NAMALWA (cell line): ENCODE data around the gene SLC20A1.
"Not testable (repeated sequence)": the region's sequence is repeated elsewhere in the genome, so short reads cannot be mapped to it uniquely, and the experiment has no call there.

ENCODE experiments used
- DNase-seq: peaks from one replicate; pipeline ENCODE4 v3.0.0-alpha.2; 2015; ENCODE audit warnings: low spot score

The SLC20A1 gene, protein sequence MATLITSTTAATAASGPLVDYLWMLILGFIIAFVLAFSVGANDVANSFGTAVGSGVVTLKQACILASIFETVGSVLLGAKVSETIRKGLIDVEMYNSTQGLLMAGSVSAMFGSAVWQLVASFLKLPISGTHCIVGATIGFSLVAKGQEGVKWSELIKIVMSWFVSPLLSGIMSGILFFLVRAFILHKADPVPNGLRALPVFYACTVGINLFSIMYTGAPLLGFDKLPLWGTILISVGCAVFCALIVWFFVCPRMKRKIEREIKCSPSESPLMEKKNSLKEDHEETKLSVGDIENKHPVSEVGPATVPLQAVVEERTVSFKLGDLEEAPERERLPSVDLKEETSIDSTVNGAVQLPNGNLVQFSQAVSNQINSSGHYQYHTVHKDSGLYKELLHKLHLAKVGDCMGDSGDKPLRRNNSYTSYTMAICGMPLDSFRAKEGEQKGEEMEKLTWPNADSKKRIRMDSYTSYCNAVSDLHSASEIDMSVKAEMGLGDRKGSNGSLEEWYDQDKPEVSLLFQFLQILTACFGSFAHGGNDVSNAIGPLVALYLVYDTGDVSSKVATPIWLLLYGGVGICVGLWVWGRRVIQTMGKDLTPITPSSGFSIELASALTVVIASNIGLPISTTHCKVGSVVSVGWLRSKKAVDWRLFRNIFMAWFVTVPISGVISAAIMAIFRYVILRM

DNA sequence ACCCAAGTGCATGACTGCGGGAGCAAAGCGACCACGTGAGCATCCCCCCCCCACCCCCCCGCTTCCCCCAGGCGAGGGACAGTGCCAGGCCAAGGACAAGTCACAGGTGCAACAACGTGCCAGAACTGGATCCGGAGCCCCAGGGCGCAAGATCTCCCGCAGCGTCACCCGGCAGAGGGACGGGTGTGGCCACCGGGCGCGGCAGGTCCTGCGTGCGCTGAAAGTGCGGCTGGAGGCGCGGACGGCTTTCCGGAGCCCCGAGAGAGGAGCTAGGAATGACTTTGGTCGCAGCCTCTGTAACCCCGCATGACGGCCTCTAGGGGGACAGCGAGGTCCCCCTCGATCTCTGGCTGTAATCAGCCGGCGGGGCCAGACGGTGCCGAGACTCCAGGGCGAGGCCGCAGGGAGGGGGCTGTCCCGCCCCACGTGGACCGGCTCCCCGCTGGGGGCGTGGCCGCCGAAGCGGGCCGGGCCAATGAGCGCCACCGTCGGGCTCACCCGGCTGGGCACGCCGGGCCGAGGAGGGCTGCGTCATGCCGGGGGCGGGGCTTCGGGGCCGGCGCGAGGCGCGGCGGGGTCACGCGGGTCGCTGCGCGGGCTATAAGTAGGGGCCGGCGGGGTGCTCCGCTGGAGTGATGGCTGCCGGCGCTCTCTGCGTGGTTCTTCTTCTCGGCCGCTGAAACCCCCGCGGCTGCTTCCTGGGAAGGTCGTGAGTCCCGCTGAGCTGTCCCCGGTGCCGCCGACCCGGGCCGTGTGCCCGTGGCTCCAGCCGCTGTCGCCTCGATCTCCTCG, at the start of gene SLC20A1:
SLC20A1 (plus strand) TSS at position 630 of the 792 bp plus-strand sequence. CDS start 890 bp downstream, outside the sequence.
- DNase-seq = peak; percentile 98

DNA sequence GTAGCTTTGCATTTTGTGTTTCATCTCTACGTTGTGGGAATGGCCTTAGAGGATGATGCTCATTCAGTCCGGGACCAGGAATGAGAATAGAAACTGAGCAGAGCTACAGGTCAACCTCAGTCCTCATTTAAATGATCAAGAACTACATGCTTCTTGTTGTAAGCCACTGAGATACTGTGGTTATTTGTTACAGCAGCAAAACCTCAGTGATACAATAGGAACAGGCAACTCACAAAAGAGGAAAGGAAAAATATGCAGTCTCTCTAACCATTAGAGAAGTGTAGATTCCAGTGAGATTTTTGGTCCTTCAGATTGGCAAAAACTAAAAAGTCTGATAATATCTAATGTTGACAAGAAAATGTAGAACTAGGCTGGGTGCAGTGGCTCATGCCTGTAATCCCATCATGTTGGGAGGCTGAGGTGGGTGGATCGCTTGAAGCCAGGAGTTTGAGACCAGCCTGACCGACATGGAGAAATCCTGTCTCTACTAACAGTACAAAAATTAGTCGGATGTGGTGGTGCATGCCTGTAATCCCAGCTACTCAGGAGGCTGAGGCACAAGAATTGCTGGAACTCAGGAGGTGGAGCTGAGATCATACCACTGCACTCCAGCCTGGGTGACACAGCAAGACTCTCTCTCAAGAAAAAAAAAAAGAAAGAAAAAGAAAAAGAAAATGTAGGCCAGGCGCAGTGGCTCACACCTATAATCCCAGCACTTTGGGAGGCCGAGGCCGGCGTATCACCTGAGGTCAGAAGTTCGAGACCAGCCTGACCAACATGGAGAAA, 48.0 kb upstream of the SLC20A1 start:
- no peak for DNase-seq

DNA sequence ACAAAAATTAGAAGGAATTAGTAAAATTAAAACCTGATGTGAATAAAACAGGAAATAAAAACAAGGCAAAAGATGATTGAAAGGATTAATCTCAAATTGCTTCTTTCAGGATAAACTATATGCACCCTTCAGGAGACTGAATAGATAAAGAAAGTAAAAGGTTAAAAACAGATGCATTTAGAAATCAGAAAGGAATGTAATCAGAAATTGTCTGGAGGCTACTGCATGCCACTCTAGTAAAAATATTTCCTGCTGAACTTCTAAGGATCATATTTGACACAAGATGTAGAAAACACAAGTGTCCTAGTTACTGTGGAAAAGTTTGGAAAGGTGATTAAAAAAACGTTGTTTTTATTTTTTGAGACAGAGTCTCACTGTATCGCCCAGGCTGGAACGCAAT, 45.1 kb upstream of the SLC20A1 start:
- no peak for DNase-seq

DNA sequence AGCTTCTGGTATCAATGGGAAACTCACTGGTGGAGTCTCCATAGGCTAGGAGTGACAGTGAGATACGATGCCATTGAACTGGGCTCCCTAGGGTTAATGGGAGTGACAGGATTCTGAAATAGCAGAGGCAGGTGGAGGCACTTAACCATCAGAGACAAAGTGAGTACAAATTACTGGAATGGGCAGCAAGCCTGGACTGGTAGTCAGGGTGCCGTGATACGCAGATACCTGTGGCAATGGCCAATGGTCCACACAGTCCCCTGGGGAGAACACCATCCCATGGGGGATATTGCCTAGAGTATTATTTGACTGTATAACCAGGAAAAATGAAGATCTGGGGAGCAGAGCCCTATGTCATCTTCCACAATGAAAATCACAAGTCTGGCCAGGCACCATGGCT, 44.0 kb upstream of the SLC20A1 start:
- DNase-seq = no peak

DNA sequence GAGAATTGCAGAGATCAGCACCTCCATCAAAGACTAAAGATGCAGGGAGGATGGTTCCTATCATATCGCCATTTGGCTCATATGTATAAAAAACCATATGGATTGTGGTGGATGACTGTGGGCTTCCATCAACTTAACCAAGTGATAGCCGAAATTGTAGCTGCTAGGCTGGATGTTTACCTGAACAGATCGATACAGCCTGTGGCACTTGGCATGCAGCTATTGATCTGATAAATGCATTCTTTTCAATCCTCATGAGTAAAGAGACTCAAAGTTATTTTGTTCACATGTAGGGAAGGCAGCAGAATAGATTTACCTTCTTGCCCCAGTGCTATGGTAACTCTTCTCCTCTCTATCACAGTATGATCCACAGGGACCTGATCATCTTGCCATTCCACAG, 42.8 kb upstream of the SLC20A1 start:
- no peak for DNase-seq

DNA sequence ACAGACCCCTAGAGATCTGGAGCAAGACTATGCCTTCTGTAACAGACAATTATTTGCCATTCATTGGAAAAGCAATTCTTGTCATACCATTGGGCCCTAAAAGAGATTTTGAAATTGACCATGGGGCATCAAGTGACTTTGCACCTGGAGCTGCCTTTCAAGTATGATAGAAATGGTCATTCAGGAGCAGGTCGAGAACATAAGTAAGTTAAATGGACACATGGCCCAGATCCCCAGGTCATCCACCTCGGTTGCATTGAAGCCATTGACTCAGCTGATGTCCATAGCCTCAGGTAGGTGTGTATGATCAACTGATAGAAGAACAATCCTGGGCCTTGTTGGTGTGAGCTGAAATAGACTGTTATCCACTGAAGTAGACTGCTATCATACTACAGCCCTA, 42.0 kb upstream of the SLC20A1 start:
- no peak for DNase-seq

DNA sequence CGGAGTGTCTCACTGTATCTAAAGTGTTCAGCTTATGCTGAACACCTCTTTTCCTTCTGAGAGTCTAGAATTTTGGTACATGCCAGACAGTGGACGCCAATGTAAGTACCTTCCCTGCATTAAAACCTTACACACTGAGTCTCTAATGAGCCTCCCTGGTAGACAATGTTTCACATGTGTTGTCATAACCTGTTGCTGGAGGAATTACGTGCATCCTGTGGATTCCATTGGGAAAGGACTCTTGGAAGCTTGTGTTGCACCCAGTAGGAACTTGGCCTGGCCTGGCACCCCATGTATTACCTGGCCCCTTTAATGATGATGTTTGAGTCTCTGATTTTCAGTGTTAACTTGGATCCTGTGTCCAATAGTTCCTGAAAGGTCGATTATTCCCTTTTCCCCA, 40.8 kb upstream of the SLC20A1 start:
- no peak for DNase-seq

DNA sequence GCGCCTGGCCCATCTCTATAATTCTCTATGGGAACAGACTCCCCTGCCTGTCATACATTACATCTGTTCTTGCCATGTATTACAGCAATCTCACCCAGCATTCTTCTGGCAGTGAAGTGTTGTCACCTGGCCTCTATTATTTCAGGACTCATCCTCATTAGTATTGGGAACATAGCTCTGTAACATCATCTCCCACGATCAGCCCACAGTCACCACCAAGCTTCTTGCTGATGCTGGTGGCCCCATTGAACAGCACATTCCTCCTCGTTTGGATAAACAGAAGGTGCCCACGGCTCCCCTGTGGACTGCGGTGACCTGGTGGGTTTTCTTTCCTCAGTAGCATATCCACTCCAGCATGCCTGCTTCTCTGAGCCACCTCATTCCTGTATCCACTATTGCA, 39.8 kb upstream of the SLC20A1 start:
- no peak for DNase-seq

DNA sequence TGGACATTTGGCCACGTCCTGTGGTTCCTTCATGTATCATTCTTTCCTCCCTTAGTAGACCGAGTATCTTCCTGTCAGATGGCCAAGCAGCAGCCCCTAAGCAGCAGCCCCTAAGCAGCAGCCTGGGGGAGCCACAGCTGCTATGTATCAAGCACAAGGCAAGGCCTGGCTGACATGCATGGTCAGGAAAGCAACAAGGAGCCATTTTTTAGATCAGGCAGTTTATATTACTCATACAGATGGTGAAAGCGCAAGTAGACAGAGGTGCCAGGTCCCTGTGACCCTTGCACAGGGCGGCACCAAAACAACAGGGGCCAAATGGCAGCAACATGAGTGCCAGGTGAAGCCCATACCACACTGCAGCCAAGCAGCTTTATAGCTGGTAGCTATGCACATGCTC, 39.2 kb upstream of the SLC20A1 start:
- no peak for DNase-seq

DNA sequence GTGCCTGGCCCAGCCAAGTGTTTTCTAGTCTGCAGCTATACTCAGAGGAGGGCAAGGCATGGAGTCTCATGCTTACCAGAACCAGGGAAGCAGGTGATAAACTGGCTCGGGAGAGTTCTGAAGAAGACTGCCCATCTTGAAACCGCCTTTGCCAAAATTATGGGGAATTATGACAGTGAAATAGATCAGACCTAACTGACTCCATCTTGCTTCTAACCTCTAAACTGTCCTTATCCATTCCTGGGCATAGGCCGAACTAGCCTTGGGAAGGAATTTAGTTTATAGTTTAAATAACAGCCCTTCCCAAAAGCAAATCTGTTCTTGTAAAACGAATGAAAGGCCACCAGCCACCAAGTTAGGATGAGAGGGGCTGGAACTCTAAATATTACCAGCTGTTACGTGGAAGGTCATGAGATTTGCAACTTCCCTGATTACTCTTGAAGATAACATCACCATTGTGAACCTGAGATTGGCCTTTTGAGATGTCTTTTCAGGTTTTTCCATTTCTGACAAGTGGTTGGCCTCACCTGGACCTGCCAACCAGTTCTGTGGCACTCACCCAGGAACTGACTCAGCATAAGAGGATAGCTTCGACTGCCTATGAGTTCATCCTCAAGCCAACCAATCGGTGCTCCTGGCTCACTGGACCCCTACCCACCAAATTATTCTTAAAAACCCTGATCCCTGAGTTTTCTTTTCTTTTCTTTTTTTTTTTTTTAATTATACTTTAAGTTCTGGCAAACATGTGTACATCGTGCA, 37.9 kb upstream of the SLC20A1 start:
- DNase-seq = no peak

DNA sequence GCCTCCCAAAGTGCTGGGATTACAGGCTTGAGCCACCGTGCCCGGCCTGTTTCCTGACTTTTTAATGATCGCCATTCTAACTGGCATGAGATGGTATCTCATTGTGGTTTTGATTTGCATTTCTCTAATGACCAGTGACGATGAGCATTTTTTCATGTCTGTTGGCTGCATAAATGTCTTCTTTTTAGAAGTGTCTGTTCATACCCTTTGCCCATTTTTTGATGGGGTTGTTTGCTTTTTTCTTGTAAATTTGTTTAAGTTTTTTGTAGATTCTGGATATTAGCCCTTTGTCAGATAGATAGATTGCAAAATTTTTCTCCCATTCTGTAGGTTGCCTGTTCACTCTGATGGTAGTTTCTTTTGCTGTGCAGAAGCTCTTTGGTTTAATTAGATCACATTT, 36.4 kb upstream of the SLC20A1 start:
- not testable (repeated sequence) for DNase-seq

DNA sequence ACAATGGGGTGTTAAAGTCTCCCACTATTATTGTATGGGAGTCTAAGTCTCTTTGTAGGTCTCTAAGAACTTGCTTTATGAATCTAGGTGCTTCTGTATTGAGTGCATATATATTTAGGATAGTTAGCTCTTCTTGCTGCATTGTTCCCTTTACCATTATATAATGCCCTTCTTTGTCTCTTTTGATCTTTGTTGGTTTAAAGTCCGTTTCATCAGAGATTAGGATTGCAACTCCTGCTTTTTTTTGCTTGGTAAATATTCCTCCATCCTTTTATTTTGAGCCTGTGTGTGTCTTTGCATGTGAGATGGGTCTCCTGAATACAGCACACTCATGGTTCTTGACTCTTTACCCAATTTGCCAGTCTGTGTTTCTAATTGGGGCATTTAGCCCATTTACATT, 33.5 kb upstream of the SLC20A1 start:
- not testable (repeated sequence) for DNase-seq

DNA sequence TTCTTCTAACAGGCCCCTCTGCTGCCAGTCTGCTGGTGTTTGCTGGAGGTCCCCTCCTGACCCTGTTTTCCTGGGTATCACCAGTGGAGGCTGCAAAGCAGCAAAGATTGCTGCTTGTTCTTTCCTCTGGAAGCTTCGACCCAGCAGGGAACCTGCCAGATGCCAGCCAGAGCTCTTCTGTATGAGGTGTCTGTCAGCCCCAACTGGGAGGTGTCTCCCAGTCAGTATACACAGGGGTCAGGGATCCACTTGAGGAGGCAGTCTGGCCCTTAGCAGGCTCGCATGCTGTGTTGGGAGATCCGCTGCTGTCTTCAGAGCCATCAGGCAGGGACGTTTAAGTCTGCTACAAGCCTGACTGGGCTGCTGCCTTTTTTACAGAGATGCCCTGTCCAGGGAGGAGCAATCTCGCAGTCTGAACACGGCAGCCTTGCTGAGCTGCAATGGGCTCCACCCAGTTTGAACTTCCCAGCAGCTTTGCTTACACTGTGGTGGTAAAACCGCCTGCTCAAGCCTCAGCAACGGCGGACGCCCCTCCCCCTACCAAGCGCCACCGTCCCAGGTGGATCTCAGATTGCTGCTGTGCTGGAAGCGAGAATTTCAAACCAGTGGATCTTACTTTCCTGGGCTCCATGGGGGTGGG, 31.4 kb upstream of the SLC20A1 start:
- no peak for DNase-seq

DNA sequence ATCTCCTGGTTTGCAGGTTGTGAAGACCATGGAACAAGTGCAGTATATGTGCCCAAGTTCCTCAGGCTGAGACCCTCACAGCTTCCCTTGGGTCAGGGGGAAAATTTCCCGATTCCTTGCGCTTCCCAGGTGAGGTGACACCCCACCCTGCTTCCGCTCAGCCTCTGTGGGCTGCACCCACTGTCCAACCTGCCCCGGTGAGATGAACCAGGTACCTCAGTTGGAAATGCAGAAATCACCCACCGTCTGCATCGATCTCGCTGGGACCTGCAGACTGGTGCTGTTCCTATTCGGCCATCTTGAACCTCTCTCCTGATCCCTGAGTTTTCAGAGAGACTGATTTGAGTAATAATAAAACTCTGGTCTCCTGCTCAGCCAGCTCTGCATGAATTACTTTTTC, 30.7 kb upstream of the SLC20A1 start:
- DNase-seq = no peak

DNA sequence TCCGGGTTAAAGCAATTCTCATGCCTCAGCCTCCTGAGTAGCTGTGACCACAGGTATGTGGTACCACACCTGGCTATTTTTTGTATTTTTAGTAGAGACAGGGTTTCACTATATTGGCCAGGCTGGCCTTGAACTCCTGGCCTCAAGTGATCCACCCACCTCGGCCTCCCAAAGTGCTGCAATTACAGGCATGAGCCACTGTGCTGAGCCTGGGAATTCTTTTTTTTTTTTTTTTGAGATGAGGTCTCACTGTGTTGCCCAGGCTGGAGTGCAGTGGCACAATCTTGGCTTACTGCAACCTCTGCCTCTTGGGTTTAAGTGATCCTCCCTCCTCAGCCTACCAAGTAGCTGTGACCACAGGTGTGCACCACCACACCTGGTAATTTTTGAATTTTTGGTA, 29.9 kb upstream of the SLC20A1 start:
- not testable (repeated sequence) for DNase-seq

DNA sequence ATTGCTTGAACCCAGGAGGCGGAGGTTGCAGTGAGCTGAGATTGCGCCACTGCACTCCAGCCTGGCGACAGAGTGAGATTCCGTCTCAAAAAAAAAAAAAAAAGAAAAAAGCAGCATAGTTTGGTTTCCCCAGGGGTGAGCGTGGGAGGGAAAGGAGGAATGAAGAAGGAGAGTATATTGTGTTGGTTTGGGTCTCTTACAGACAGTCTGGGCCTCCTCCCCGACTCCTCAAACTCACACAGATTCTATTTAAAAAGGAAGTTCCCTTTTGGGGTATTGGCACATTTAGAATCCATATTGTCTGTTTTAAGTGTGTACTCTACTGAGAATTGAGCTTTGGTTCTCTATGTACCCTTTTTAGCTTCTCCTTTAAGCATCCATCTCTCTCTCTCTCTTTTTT, 27.4 kb upstream of the SLC20A1 start:
- DNase-seq = no peak

DNA sequence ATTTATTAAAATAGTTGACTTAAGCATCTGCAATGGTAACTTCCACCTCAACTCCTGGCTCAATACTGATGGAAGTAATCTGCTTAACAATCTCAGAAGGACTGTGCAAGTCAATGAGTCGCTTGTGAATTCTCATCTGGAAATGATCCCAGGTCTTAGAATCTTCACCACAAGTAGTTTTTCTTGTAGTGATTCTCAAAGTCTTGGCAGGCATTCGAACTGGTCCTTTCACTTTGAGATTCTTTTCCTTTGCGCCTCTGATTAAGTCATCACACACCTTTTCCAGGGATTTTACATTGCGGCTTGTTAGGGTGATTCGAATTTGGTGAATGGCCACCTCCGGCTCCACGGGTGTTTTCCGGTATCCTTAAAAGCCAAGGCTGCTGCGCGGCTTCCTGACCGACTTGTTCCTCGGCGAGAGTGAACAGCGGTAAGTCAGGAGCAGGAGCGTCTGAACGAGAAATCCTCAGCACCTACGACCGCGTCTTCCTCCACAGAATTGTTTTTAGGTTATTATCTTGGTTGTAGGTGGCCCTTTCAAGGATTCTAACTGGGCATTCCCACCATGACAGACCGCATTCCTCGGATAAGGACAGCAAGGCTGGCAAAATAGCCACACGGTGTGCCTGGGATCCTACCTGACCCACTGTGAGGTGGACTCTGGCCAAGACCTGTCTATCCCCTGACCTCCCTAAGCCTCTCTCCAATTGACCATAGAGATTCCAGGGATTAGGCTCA, 23.8 kb upstream of the SLC20A1 start:
- no peak for DNase-seq

DNA sequence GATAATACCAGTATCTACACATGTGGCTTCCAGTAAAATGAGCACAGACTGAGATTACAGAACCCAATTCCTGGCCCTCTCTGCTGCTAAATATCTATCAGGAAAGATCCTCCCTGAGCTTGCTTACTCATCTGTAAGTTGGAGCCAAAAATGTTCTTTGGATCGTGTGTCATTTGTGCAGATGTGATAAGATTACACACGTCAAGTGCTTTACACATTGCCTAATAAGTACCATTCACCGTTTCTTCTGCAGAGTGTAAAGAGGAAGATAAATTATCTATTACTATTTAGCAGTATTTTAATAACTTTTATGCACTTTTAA, 23.2 kb upstream of the SLC20A1 start:
- DNase-seq = no peak

DNA sequence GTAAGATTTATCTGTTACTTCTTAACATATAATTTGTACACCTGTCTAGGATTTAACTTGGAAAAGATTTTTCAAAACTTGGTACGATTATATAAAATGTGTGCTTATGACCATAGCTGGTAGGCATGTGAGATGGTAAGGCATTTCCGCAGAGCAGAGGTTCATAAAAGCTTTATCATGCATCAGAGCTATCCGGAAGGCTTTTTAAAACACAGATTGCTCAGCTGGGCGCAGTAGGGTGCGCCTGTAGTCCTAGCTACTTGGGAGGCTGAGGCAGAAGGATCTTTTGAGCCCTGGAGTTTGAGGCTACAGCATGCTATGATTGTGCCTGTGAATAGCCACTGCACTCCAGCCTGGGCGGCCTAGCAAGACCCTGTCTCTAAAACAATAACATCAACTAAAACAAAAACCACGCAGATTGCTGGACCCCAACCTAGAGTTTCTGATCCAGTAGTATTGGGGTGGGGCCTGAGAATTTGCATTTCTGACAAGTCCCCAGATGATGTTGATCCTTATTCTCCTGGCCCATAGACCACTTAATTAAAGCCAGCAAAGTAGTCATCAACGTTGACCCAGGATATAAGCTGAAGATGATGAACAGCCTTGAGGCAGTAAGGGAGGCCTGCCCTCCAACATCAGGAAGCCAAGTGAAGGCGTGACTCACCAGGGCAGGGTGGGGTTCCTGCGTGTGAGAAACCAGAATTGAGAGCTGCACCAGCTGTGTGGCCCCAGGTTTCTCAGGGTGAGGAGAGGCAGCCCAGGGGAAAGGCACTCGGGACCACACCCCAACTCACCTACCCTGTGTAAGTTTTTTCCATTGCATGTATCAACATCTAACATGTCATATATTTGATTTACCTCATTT, 21.6 kb upstream of the SLC20A1 start:
- DNase-seq = no peak
